Panc1 (cell line): ENCODE data around the gene ST3GAL2. TPM values are rescaled to one million over a fixed set of nuclear protein-coding genes. Genes with fewer than 3 reads are reported as not detected.

Experiments used
- ATAC-seq: fragments of 200-7000 bp; cut with Tn5 transposase; 2 replicates; pipeline ENCODE4 v1.9.1; 2020; ENCODE audit warnings: mild to moderate bottlenecking, moderate library complexity
- BruUV-seq: library from RNA; stranded (reverse); fragments of 400-500 nt; replicated peaks from 2 replicates; lab custom pipeline; 2021; lab: Mats Ljungman, UMichigan
- CTCF ChIA-PET: fragments of 300-600 bp; sonication (Branson Sonifier 250); formaldehyde crosslinking; loops from one replicate; lab custom pipeline; 2022; ENCODE audit warnings: antibody characterized with exemption; lab: Charles Lee
- POLR2A ChIA-PET: fragments of 300-600 bp; sonication (Branson Sonifier 250); formaldehyde crosslinking; loops from one replicate; lab custom pipeline; 2022; ENCODE audit warnings: antibody characterized with exemption; lab: Charles Lee
- DNase-seq: peaks from one replicate; pipeline ENCODE4 v3.0.0-alpha.2; 2010; ENCODE audit warnings: low read depth, low spot score
- H3K27ac ChIP-seq: 2 replicates; pipeline ENCODE4 v1.5.1; 2011; ENCODE audit warnings: mild to moderate bottlenecking, low read length, inconsistent platforms
- H3K27me3 ChIP-seq: fragments of 200-500 bp; sonication (Bioruptor generic); 2 replicates; pipeline ENCODE4 v1.6.0; 2014; ENCODE audit warnings: low read length, inconsistent platforms; ENCODE audit not compliant: control insufficient read depth, insufficient read depth
- H3K36me3 ChIP-seq: fragments of 200-500 bp; sonication (Bioruptor generic); 2 replicates; pipeline ENCODE4 v1.5.1; 2014; ENCODE audit warnings: inconsistent platforms, mild to moderate bottlenecking, low read length, moderate library complexity; ENCODE audit not compliant: control insufficient read depth, insufficient read depth
- H3K4me1 ChIP-seq: 2 replicates; pipeline ENCODE4 v1.5.1; 2011; ENCODE audit warnings: inconsistent platforms, mild to moderate bottlenecking, low read length, moderate library complexity; ENCODE audit not compliant: control insufficient read depth, insufficient read depth
- H3K4me3 ChIP-seq, 2 experiments: 2 replicates each; pipeline ENCODE4 v1.5.1; 2011 to 2012; ENCODE audit warnings: low read depth in 2 of 2, low read length in 2 of 2, mild to moderate bottlenecking in 2 of 2, inconsistent platforms in 1 of 2, moderate library complexity in 1 of 2
- H3K9me3 ChIP-seq: fragments of 200-500 bp; sonication (Bioruptor generic); 2 replicates; pipeline ENCODE4 v1.5.1; 2014; ENCODE audit warnings: low read depth, mild to moderate bottlenecking, inconsistent platforms, low read length, moderate library complexity; ENCODE audit not compliant: control insufficient read depth, insufficient read depth
- CTCF ChIP-seq: fragments of 450-650 bp; IDR thresholded peaks from 2 replicates; pipeline ENCODE4 v1.5.1; 2017; ENCODE audit warnings: mild to moderate bottlenecking
- POLR2AphosphoS5 ChIP-seq: IDR thresholded peaks from 2 replicates; pipeline ENCODE4 v1.6.1; 2012; ENCODE audit warnings: mild to moderate bottlenecking, low read depth, low read length, moderate library complexity
- REST ChIP-seq, 2 experiments: IDR thresholded peaks; 2 replicates each; pipeline ENCODE4 v1.6.1; 2011 to 2012; ENCODE audit warnings: low read depth in 2 of 2, control low read depth in 1 of 2, low read length in 1 of 2, mild to moderate bottlenecking in 1 of 2, moderate library complexity in 1 of 2; ENCODE audit not compliant: insufficient read depth in 1 of 2
- SIN3A ChIP-seq: IDR thresholded peaks from 2 replicates; pipeline ENCODE4 v1.6.1; 2012; ENCODE audit warnings: low read depth, mild to moderate bottlenecking, low read length, moderate library complexity, borderline replicate concordance; ENCODE audit not compliant: insufficient read depth
- TCF7L2 ChIP-seq: IDR thresholded peaks from 2 replicates; pipeline ENCODE4 v1.6.1; 2011; ENCODE audit warnings: mild to moderate bottlenecking, low read depth, low read length, inconsistent platforms
- in situ Hi-C: cut with HindIII; loops from 2 replicates; pipeline ENCODE4 v1.10.0; 2016; ENCODE audit warnings: low sequenced_read_pairs, low pct_unique_long_range_greater_than_20kb
- intact Hi-C: fragments of 100-400 bp; cut with micrococcal nuclease; formaldehyde crosslinking; loops from one replicate; pipeline ENCODE4 v1.10.0; 2022; ENCODE audit not compliant: unreplicated experiment
- total RNA-seq: library from RNA; stranded (reverse); gene quantifications from one replicate; pipeline ENCODE4 v1.2.1, GENCODE V29; 2021; ENCODE audit not compliant: unreplicated experiment

The ST3GAL2 gene
- total RNA-seq, 1 experiment from 2014 or later = 84.2 TPM

- Histone ChIP-seq H3K27ac (no peak overlapping the region; the same call in 1 of the 2 replicates), H3K9me3 (no peaks in the 10 kb centered on the region), H3K4me3 (no peak overlapping the region), H3K36me3 (peaks cover 6% of the 10 kb centered on the region; the same call in 1 of the 2 replicates), H3K4me1 (peaks cover 13% of the 10 kb centered on the region), H3K27me3 (no peaks in the 10 kb centered on the region)
- no TSS peak for BruUV-seq
- POLR2A ChIA-PET = no interaction called here
- no peak for DNase-seq
- in situ Hi-C loops (no loop called here), intact Hi-C loops (no loop called here)
- peak; percentile 60; the same call in 1 of the 2 replicates for TF ChIP-seq POLR2AphosphoS5
- TF ChIP-seq CTCF = no peak
- CTCF ChIA-PET = interaction anchor here (0.6 kb wide), 1 partner anchor 17 kb away, joined by 9 read pairs; no protein-coding TSS in a partner anchor
- no peak for ATAC-seq
Measured at GRCh38 chr16:70378869-70379493, 59.9 kb downstream of the ST3GAL2 start.

GRCh38 chr16:70377782-70378181 lies 61.1 kb downstream of the ST3GAL2 start:
- in situ Hi-C loops = no loop called here
- no peak overlapping the region for H3K27ac ChIP-seq
- H3K27me3 ChIP-seq = no peaks in the 10 kb centered on the region
- ATAC-seq = no peak
- ChIA-PET POLR2A (no interaction called here), CTCF (interaction anchor here (0.6 kb wide), 1 partner anchor 13 kb away, joined by 5 read pairs; no protein-coding TSS in a partner anchor)
- BruUV-seq = no TSS peak
- H3K36me3 ChIP-seq = peaks cover 6% of the 10 kb centered on the region; the same call in 1 of the 2 replicates
- intact Hi-C loops = no loop called here
- TF ChIP-seq CTCF (no peak), REST (IDR thresholded peaks at IDR 0.05; ENCODE audit: insufficient read depth in 1 of 2, low read depth in 2 of 2, low read length in 1 of 2) (no peak), SIN3A (no peak), POLR2AphosphoS5 (no peak), TCF7L2 (no peak)
- H3K4me3 ChIP-seq = no peak overlapping the region
- no peak for DNase-seq
- H3K9me3 ChIP-seq = no peaks in the 10 kb centered on the region
- H3K4me1 ChIP-seq = peaks cover 13% of the 10 kb centered on the region
